WTC11 (cell line): ENCODE results near the gene EHF.

Experiments
- ATF1 ChIP-seq: sonication (generic); formaldehyde crosslinking; IDR thresholded peaks from 2 replicates; pipeline ENCODE4 v1.8.1; 2023; ENCODE audit warnings: mild to moderate bottlenecking, moderate library complexity, missing genetic modification reagents
- CTCF ChIP-seq: fragments of 200-600 bp; IDR thresholded peaks from 2 replicates; pipeline ENCODE4 v1.8.0; 2022; ENCODE audit warnings: antibody characterized with exemption
- FOXK1 ChIP-seq: sonication (generic); formaldehyde crosslinking; IDR thresholded peaks from 2 replicates; pipeline ENCODE4 v1.8.0; 2022; ENCODE audit warnings: mild to moderate bottlenecking, moderate library complexity, missing genetic modification reagents
- NFATC4 ChIP-seq: fragments of 250-450 bp; sonication (Bioruptor Pico); IDR thresholded peaks from 2 replicates; pipeline ENCODE4 v1.9.0; 2021; ENCODE audit warnings: mild to moderate bottlenecking
- NFE2L1 ChIP-seq: sonication (generic); formaldehyde crosslinking; IDR thresholded peaks from 2 replicates; pipeline ENCODE4 v1.8.1; 2023; ENCODE audit warnings: missing genetic modification reagents
- OVOL2 ChIP-seq: fragments of 250-450 bp; sonication (Bioruptor Pico); IDR thresholded peaks from 2 replicates; pipeline ENCODE4 v1.9.0; 2021; ENCODE audit warnings: mild to moderate bottlenecking, borderline replicate concordance
- TF ChIP-seq, protein P1 (sequence below): sonication (generic); formaldehyde crosslinking; IDR thresholded peaks from 2 replicates; pipeline ENCODE4 v1.8.1; 2022; ENCODE audit warnings: low read depth, mild to moderate bottlenecking, moderate library complexity, missing genetic modification reagents, borderline replicate concordance
- TF ChIP-seq, protein P2 (sequence below): sonication (generic); formaldehyde crosslinking; IDR thresholded peaks from 2 replicates; pipeline ENCODE4 v1.8.1; 2023; ENCODE audit warnings: mild to moderate bottlenecking, missing genetic modification reagents, moderate library complexity

DNA sequence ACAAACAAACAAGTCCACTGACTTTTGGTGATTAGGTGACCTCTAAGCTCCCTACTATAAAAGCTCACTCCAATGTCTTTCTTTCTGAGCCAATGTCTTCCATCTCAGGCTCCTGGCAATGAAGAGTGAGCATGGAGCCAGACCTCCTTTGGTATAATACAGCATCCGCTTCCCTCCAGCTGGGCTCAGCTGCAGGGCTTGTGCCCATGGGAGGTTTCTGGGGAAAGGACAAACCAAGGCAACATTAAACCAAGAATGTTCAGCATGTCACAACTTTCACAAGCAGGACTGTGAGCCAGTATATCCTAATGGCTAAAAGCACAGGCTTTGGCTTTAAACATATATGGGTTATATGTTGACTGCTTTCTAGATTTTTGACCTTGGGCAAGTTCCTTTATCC lies 58.8 kb downstream of the EHF start:
- TF ChIP-seq CTCF (no peak), NFATC4 (CRISPR knock-in tag) (no peak), OVOL2 (CRISPR knock-in tag) (no peak), NFE2L1 (CRISPR knock-in tag) (no peak), ATF1 (no peak), FOXK1 (CRISPR knock-in tag) (no peak)
- TF ChIP-seq, protein P1, sequence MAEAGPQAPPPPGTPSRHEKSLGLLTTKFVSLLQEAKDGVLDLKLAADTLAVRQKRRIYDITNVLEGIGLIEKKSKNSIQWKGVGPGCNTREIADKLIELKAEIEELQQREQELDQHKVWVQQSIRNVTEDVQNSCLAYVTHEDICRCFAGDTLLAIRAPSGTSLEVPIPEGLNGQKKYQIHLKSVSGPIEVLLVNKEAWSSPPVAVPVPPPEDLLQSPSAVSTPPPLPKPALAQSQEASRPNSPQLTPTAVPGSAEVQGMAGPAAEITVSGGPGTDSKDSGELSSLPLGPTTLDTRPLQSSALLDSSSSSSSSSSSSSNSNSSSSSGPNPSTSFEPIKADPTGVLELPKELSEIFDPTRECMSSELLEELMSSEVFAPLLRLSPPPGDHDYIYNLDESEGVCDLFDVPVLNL (CRISPR knock-in tag): no peak
- TF ChIP-seq, protein P2, sequence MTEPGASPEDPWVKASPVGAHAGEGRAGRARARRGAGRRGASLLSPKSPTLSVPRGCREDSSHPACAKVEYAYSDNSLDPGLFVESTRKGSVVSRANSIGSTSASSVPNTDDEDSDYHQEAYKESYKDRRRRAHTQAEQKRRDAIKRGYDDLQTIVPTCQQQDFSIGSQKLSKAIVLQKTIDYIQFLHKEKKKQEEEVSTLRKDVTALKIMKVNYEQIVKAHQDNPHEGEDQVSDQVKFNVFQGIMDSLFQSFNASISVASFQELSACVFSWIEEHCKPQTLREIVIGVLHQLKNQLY: no peak
